PC-9 (cell line): Measurements from ENCODE around the gene SUGCT. TPM values are rescaled to one million over a fixed set of nuclear protein-coding genes. Genes with fewer than 3 reads are reported as not detected.

ENCODE experiments used
- BruUV-seq: library from RNA; stranded (reverse); fragments of 400-500 nt; replicated peaks from 2 replicates; lab custom pipeline; 2021; lab: Mats Ljungman, UMichigan
- CTCF ChIA-PET: fragments of 300-600 bp; sonication (Branson Sonifier 250); formaldehyde crosslinking; loops from one replicate; lab custom pipeline; 2022; ENCODE audit warnings: antibody characterized with exemption; lab: Charles Lee
- POLR2A ChIA-PET: fragments of 300-600 bp; sonication (Branson Sonifier 250); formaldehyde crosslinking; loops from one replicate; lab custom pipeline; 2022; ENCODE audit warnings: antibody characterized with exemption; ENCODE audit not compliant: unreplicated experiment; lab: Charles Lee
- DNase-seq, 2 experiments: peaks; one replicate each; pipeline versions ENCODE4 v3.0.0 to v3.0.0-alpha.2; 2015 to 2022; ENCODE audit warnings: mixed read lengths in 1 of 2
- H2AFZ ChIP-seq: fragments of 200-600 bp; sonication (generic); 2 replicates; pipeline ENCODE4 v1.8.1; 2017; ENCODE audit warnings: antibody characterized with exemption
- H3F3A ChIP-seq: fragments of 200-600 bp; sonication (generic); 2 replicates; pipeline ENCODE4 v1.8.1; 2017; ENCODE audit warnings: antibody characterized with exemption, mild to moderate bottlenecking, low read depth; ENCODE audit not compliant: insufficient read depth
- H3K27ac ChIP-seq: fragments of 200-600 bp; sonication (generic); 2 replicates; pipeline ENCODE4 v1.6.1; 2016; ENCODE audit warnings: mixed run types
- H3K27me3 ChIP-seq: fragments of 200-600 bp; sonication (generic); 2 replicates; pipeline ENCODE4 v1.6.1; 2016; ENCODE audit warnings: low read depth, mixed run types; ENCODE audit not compliant: insufficient read depth
- H3K36me3 ChIP-seq: fragments of 200-600 bp; sonication (generic); 2 replicates; pipeline ENCODE4 v1.6.1; 2016; ENCODE audit warnings: low read depth, mixed run types
- H3K4me1 ChIP-seq: fragments of 200-600 bp; sonication (generic); replicated peaks from 2 replicates; pipeline ENCODE4 v1.6.1; 2016; ENCODE audit warnings: mixed run types; ENCODE audit not compliant: insufficient read depth
- H3K4me2 ChIP-seq: fragments of 200-600 bp; sonication (generic); 2 replicates; pipeline ENCODE4 v1.6.1; 2017; ENCODE audit warnings: mixed run types
- H3K4me3 ChIP-seq: fragments of 200-600 bp; sonication (generic); 2 replicates; pipeline ENCODE4 v1.6.1; 2016; ENCODE audit warnings: mixed run types
- H3K79me2 ChIP-seq: fragments of 200-600 bp; sonication (generic); 2 replicates; pipeline ENCODE4 v1.6.1; 2017; ENCODE audit warnings: low read depth, mixed run types
- H3K9me2 ChIP-seq: fragments of 200-600 bp; sonication (generic); 2 replicates; pipeline ENCODE4 v1.8.1; 2017; ENCODE audit warnings: mild to moderate bottlenecking; ENCODE audit not compliant: insufficient read depth
- H3K9me3 ChIP-seq: fragments of 200-600 bp; sonication (generic); 2 replicates; pipeline ENCODE4 v1.8.1; 2016; ENCODE audit warnings: low read depth; ENCODE audit not compliant: insufficient read depth
- H4K20me1 ChIP-seq: fragments of 200-600 bp; sonication (generic); 2 replicates; pipeline ENCODE4 v1.8.1; 2017; ENCODE audit not compliant: insufficient read depth
- EZH2 ChIP-seq: fragments of 200-600 bp; sonication (generic); IDR thresholded peaks from 2 replicates; pipeline ENCODE4 v1.8.0; 2017; ENCODE audit warnings: antibody characterized with exemption, low read depth
- intact Hi-C: fragments of 100-400 bp; cut with micrococcal nuclease; formaldehyde crosslinking; loops from one replicate; pipeline ENCODE4 v1.10.0; 2022; ENCODE audit not compliant: unreplicated experiment
- total RNA-seq: library from RNA; stranded (reverse); gene quantifications from 2 replicates; pipeline ENCODE4 v1.2.3, GENCODE V29; 2021
- TF ChIP-seq, protein P1 (sequence below): fragments of 200-600 bp; sonication (generic); conservative IDR thresholded peaks from 2 replicates; pipeline ENCODE4 v1.6.1; 2017; ENCODE audit warnings: mixed run types, antibody characterized with exemption, mild to moderate bottlenecking, moderate library complexity

The SUGCT gene
- total RNA-seq, 1 experiment from 2014 or later = 3.5 TPM

DNA sequence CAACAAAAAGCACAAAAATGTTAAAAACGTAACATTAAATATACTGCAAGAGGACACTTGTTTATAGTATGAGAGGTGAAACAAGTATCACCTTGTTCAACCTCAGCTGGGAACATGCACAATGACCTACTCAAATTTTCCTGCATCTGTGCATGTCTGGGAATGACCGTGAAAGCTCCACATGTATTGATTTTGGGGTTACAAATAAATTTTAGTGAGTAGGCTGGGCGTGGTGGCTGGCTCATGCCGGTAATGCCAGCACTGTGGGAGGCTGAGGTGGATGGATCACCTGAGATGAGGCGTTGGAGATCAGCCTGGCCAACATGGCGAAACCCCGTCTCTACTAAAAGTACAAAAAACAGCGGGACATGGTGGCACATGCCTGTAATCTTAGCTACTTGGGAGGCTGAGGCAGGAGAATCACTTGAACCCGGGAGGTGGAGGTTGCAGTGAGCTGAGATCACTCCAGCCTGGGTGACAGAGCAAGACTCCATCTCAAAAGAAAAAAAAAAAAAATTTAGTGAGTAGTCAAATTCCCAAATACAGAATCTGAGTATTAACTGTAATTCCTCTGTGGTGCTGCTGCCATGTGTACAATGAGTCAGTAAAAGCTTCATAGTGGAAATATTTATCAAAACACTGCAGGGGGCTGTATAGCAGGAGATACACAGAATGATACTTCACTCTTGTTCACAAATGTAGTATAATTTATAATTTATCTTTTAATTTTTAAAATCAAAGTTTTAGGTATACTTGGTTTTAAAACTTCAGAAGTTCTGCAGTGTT is 41.1 kb downstream of the SUGCT start:
- no TSS peak for BruUV-seq
- Histone ChIP-seq H3K36me3 (no peaks in the 10 kb centered on the region), H2AFZ (no peak overlapping the region), H3K4me1 (no peaks in the 10 kb centered on the region), H3F3A (no peaks in the 10 kb centered on the region), H3K27ac (no peak overlapping the region), H4K20me1 (no peaks in the 10 kb centered on the region), H3K27me3 (no peaks in the 10 kb centered on the region), H3K4me2 (no peak overlapping the region), H3K9me3 (no peaks in the 10 kb centered on the region), H3K79me2 (no peaks in the 10 kb centered on the region), H3K9me2 (no peaks in the 10 kb centered on the region), H3K4me3 (no peak overlapping the region)
- intact Hi-C loops = no loop called here
- ChIA-PET POLR2A (interaction anchor here (0.6 kb wide), 2 partner anchors 75 to 268 kb away, joined by 3 read pairs; no protein-coding TSS in a partner anchor), CTCF (interaction anchor here (0.7 kb wide), 1 partner anchor 641 kb away, joined by 5 read pairs; no protein-coding TSS in a partner anchor)
- no peak for DNase-seq
- no peak for TF ChIP-seq EZH2
- TF ChIP-seq, protein P1, sequence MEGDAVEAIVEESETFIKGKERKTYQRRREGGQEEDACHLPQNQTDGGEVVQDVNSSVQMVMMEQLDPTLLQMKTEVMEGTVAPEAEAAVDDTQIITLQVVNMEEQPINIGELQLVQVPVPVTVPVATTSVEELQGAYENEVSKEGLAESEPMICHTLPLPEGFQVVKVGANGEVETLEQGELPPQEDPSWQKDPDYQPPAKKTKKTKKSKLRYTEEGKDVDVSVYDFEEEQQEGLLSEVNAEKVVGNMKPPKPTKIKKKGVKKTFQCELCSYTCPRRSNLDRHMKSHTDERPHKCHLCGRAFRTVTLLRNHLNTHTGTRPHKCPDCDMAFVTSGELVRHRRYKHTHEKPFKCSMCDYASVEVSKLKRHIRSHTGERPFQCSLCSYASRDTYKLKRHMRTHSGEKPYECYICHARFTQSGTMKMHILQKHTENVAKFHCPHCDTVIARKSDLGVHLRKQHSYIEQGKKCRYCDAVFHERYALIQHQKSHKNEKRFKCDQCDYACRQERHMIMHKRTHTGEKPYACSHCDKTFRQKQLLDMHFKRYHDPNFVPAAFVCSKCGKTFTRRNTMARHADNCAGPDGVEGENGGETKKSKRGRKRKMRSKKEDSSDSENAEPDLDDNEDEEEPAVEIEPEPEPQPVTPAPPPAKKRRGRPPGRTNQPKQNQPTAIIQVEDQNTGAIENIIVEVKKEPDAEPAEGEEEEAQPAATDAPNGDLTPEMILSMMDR = no peak

DNA sequence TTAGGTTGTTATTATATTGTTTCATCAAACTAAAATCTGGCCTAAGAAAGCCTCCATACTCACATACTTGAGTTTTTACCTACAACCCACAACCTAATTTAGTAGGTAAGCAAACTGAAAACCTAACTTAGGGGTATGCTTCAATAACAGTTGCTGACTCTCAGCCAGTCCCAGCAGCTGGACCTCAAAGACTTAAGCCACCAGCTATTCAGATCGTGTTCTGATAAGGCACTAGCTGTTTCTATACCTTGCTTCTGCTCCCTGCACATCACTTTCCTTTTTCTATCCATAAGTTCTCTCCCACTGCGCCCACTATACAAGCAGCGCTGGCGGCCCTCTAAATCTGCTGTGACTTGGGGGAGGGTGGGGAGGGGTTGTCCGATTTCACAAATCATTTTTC is 42.3 kb downstream of the SUGCT start:
- no peak overlapping the region for H3K27ac ChIP-seq
- BruUV-seq = no TSS peak
- no peaks in the 10 kb centered on the region for H4K20me1 ChIP-seq
- no peaks in the 10 kb centered on the region for H3K79me2 ChIP-seq
- no peaks in the 10 kb centered on the region for H3K9me2 ChIP-seq
- H3K36me3 ChIP-seq = no peaks in the 10 kb centered on the region
- H3K4me1 ChIP-seq = no peaks in the 10 kb centered on the region
- no peaks in the 10 kb centered on the region for H3K27me3 ChIP-seq
- H3F3A ChIP-seq = no peaks in the 10 kb centered on the region
- ChIA-PET CTCF (no interaction called here), POLR2A (no interaction called here)
- H2AFZ ChIP-seq = no peak overlapping the region
- TF ChIP-seq EZH2 = no peak
- TF ChIP-seq, protein P1 = no peak
- intact Hi-C loops = no loop called here
- H3K4me2 ChIP-seq = no peak overlapping the region
- H3K9me3 ChIP-seq = no peaks in the 10 kb centered on the region
- DNase-seq = no peak
- no peak overlapping the region for H3K4me3 ChIP-seq

DNA sequence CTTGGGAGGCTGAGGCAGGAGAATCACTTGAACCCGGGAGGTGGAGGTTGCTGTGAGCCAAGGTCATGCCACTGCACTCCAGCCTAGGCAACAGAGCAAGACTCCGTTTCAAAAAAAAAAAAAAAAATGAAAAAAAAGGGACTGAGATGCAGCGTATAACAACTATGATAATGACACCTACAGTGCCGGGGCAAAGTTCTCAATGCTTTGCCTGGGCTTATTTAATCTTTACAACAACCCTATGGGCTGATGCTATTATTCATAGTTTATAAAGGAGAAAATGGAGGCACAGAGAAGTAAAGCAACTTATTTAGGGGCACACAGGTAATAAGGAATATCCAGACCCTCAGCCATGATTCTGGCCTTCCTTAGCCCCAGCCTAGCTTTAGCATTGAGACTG is 47.6 kb downstream of the SUGCT start:
- DNase-seq = no peak
- H3K36me3 ChIP-seq = no peaks in the 10 kb centered on the region
- TF ChIP-seq EZH2 = no peak
- TF ChIP-seq, protein P1 = no peak
- ChIA-PET POLR2A (no interaction called here), CTCF (no interaction called here)
- H3F3A ChIP-seq = no peaks in the 10 kb centered on the region
- no peaks in the 10 kb centered on the region for H3K79me2 ChIP-seq
- H3K4me3 ChIP-seq = no peak overlapping the region
- intact Hi-C loops = no loop called here
- no peak overlapping the region for H2AFZ ChIP-seq
- no peaks in the 10 kb centered on the region for H4K20me1 ChIP-seq
- H3K4me1 ChIP-seq = no peaks in the 10 kb centered on the region
- H3K9me2 ChIP-seq = no peaks in the 10 kb centered on the region
- no peaks in the 10 kb centered on the region for H3K27me3 ChIP-seq
- no TSS peak for BruUV-seq
- H3K27ac ChIP-seq = no peak overlapping the region
- no peaks in the 10 kb centered on the region for H3K9me3 ChIP-seq
- H3K4me2 ChIP-seq = no peak overlapping the region
